DND-41 (cell line): ENCODE data around the gene SLC13A3.

Experiments used
- ATAC-seq: fragments of 200-7000 bp; cut with Tn5 transposase; 3 replicates; pipeline ENCODE4 v1.9.1; 2021; ENCODE audit warnings: low read depth; ENCODE audit not compliant: insufficient read depth
- DNase-seq: peaks from one replicate; pipeline ENCODE4 v3.0.0-alpha.2; 2020
- H2AFZ ChIP-seq: 2 replicates; pipeline ENCODE4 v1.6.0; 2012; ENCODE audit warnings: low read depth, low read length
- H3K27ac ChIP-seq: 2 replicates; pipeline ENCODE4 v1.5.1; 2012; ENCODE audit warnings: low read length, inconsistent platforms
- H3K27me3 ChIP-seq: fragments of 200-600 bp; sonication (generic); 2 replicates; pipeline ENCODE4 v1.6.0; 2012; ENCODE audit warnings: low read length, mild to moderate bottlenecking, inconsistent platforms; ENCODE audit not compliant: insufficient read depth, poor library complexity
- H3K36me3 ChIP-seq: 2 replicates; pipeline ENCODE4 v1.5.1; 2012; ENCODE audit warnings: low read length, inconsistent platforms; ENCODE audit not compliant: insufficient read depth
- H3K4me1 ChIP-seq: 2 replicates; pipeline ENCODE4 v1.5.1; 2012; ENCODE audit warnings: mild to moderate bottlenecking, low read length; ENCODE audit not compliant: insufficient read depth
- H3K4me2 ChIP-seq: 2 replicates; pipeline ENCODE4 v1.6.0; 2012; ENCODE audit warnings: mild to moderate bottlenecking, moderate library complexity, low read length, inconsistent platforms; ENCODE audit not compliant: insufficient read depth
- H3K4me3 ChIP-seq, 2 experiments: fragments of 200-600 bp in 1 of 2; shearing (Covaris generic) in 1 of 2; 2 replicates each; pipeline ENCODE4 v1.5.1; 2012 to 2016; ENCODE audit warnings: inconsistent platforms in 2 of 2, low read length in 2 of 2, mild to moderate bottlenecking in 2 of 2, low read depth in 1 of 2, moderate library complexity in 1 of 2
- H3K79me2 ChIP-seq: 2 replicates; pipeline ENCODE4 v1.6.0; 2012; ENCODE audit warnings: low read length, inconsistent platforms; ENCODE audit not compliant: insufficient read depth
- H3K9ac ChIP-seq: 2 replicates; pipeline ENCODE4 v1.6.0; 2012; ENCODE audit warnings: low read depth, mild to moderate bottlenecking, inconsistent platforms, low read length, moderate library complexity
- H3K9me3 ChIP-seq: 2 replicates; pipeline ENCODE4 v1.5.1; 2012; ENCODE audit warnings: low read length, moderate library complexity, mild to moderate bottlenecking, inconsistent platforms; ENCODE audit not compliant: insufficient read depth, severe bottlenecking
- H4K20me1 ChIP-seq: 2 replicates; pipeline ENCODE4 v1.6.0; 2012; ENCODE audit warnings: low read length; ENCODE audit not compliant: insufficient read depth
- CTCF ChIP-seq: IDR thresholded peaks from 2 replicates; pipeline ENCODE4 v1.5.1; 2012; ENCODE audit warnings: borderline replicate concordance, low read length, moderate library complexity, mild to moderate bottlenecking; ENCODE audit not compliant: poor library complexity, severe bottlenecking; ENCODE audit errors: extremely low read depth
- EZH2 ChIP-seq: IDR thresholded peaks from 3 replicates; pipeline ENCODE4 v1.6.1; 2012; ENCODE audit warnings: borderline replicate concordance, low read depth, mild to moderate bottlenecking, moderate library complexity, low read length, inconsistent platforms; ENCODE audit not compliant: severe bottlenecking

The SLC13A3 gene

DNA sequence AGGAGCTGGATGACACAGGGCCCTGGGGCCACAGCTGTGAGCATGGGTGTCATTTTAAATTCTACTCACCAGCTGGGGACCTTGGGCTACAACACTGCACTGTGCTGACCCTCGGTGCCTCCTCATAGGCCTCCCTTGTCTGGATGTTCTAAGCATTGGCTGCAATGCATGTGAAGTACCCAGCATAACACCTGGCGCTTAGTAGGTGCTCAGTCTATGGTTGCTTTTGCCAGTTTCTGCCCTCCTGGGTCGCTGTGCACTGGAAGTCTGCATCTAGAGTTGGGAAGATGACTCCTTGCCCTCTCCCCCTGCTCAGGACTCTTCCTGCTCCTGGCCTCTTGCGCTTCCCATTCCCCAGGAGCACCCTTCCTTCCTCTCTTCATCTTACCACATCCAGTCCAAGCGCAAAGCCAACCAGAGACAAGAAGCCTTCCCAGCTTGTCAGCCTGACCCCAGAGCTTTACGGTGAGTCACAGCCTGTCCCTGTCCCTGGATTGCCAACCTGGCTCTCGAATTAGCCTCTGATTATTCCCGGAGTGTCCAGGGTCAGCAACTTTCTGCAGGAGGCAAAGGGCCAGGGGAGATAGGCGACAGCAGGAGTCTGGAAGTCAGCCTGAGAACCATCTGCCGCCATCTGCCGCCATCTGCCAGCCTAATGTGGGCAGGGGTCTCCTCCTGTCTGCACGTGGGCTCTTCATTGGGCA is 8.8 kb downstream of the SLC13A3 start:
- TF ChIP-seq EZH2 (no peak), CTCF (no peak)
- no peak for ATAC-seq
- no peaks in the 10 kb centered on the region for H3K4me1 ChIP-seq
- H2AFZ ChIP-seq = no peak overlapping the region
- H3K9me3 ChIP-seq = no peaks in the 10 kb centered on the region
- no peak for DNase-seq
- no peaks in the 10 kb centered on the region; the same call in 1 of the 2 replicates for H4K20me1 ChIP-seq
- no peak overlapping the region for H3K27ac ChIP-seq
- no peak overlapping the region for H3K4me3 ChIP-seq
- peaks cover 14% of the 10 kb centered on the region for H3K27me3 ChIP-seq
- no peak overlapping the region for H3K4me2 ChIP-seq
- H3K9ac ChIP-seq = no peak overlapping the region
- no peaks in the 10 kb centered on the region for H3K36me3 ChIP-seq
- H3K79me2 ChIP-seq = no peaks in the 10 kb centered on the region

GRCh38 chr20:46641424-46641823 is 9.8 kb downstream of the SLC13A3 start:
- TF ChIP-seq EZH2 (no peak), CTCF (no peak)
- H3K27me3 ChIP-seq = peaks cover 14% of the 10 kb centered on the region

GRCh38 chr20:46640536-46641311 is 10.5 kb downstream of the SLC13A3 start:
- ATAC-seq (no peak), DNase-seq (no peak)
- Histone ChIP-seq H3K4me3 (no peak overlapping the region), H2AFZ (no peak overlapping the region), H3K36me3 (no peaks in the 10 kb centered on the region), H4K20me1 (no peaks in the 10 kb centered on the region; the same call in 1 of the 2 replicates), H3K9ac (no peak overlapping the region), H3K27me3 (peaks cover 14% of the 10 kb centered on the region), H3K79me2 (no peaks in the 10 kb centered on the region), H3K27ac (no peak overlapping the region), H3K9me3 (no peaks in the 10 kb centered on the region), H3K4me1 (no peaks in the 10 kb centered on the region), H3K4me2 (no peak overlapping the region)
- no peak for TF ChIP-seq CTCF
- no peak for TF ChIP-seq EZH2

More at GRCh38 chr20:46641424-46641823, 9.8 kb downstream of the SLC13A3 start:
- Histone ChIP-seq H3K4me1 (no peaks in the 10 kb centered on the region), H3K9me3 (no peaks in the 10 kb centered on the region), H3K4me3 (no peak overlapping the region), H2AFZ (no peak overlapping the region), H3K36me3 (no peaks in the 10 kb centered on the region), H3K9ac (no peak overlapping the region), H3K79me2 (no peaks in the 10 kb centered on the region), H4K20me1 (no peaks in the 10 kb centered on the region; the same call in 1 of the 2 replicates), H3K4me2 (no peak overlapping the region), H3K27ac (no peak overlapping the region)
- no peak for DNase-seq
- no peak for ATAC-seq
